T-helper 2 cell treated with Interferon-gamma antibody and Interleukin-4, amounts not matched to agents 5 μg/mL and 100 μg/mL, for 36 hours (primary cell): Measurements from ENCODE around the gene SYN1.

Experiments used
- DNase-seq: peaks from one replicate; pipeline ENCODE4 v3.0.0; 2021; ENCODE audit warnings: low spot score
- H3K27ac Mint-ChIP-seq: one replicate; pipeline ENCODE4 v1.8.0; 2021; ENCODE audit warnings: mild to moderate bottlenecking, mixed read lengths
- H3K27me3 Mint-ChIP-seq: one replicate; pipeline ENCODE4 v1.8.0; 2021; ENCODE audit warnings: low read depth, mixed read lengths
- H3K36me3 Mint-ChIP-seq: one replicate; pipeline ENCODE4 v1.8.0; 2021; ENCODE audit warnings: low read depth, mixed read lengths
- H3K4me1 Mint-ChIP-seq: one replicate; pipeline ENCODE4 v1.8.0; 2021; ENCODE audit warnings: low read depth, mixed read lengths
- H3K4me3 Mint-ChIP-seq: one replicate; pipeline ENCODE4 v1.8.0; 2022; ENCODE audit warnings: mild to moderate bottlenecking, moderate library complexity, mixed read lengths
- H3K9me3 Mint-ChIP-seq: one replicate; pipeline ENCODE4 v1.8.0; 2021; ENCODE audit warnings: mixed read lengths

SYN1 gene

GRCh38 chrX:47568656-47569295 is 50.9 kb downstream of the SYN1 start:
- DNase-seq: no peak
- Mint-ChIP-seq H3K9me3 (no peaks in the 10 kb centered on the region), H3K27ac (no peak overlapping the region), H3K36me3 (peaks cover 49% of the 10 kb centered on the region), H3K4me1 (peaks cover 9% of the 10 kb centered on the region), H3K4me3 (no peak overlapping the region), H3K27me3 (no peaks in the 10 kb centered on the region)

- Mint-ChIP-seq H3K27ac (no peak overlapping the region), H3K36me3 (peaks cover 54% of the 10 kb centered on the region), H3K4me1 (peaks cover 12% of the 10 kb centered on the region), H3K9me3 (no peaks in the 10 kb centered on the region), H3K27me3 (no peaks in the 10 kb centered on the region), H3K4me3 (no peak overlapping the region)
- no peak for DNase-seq
Measured at GRCh38 chrX:47566841-47567240, 52.8 kb downstream of the SYN1 start.

GRCh38 chrX:47564438-47565085 is 55.1 kb downstream of the SYN1 start:
- no peaks in the 10 kb centered on the region for H3K9me3 Mint-ChIP-seq
- H3K4me1 Mint-ChIP-seq: peaks cover 23% of the 10 kb centered on the region
- H3K27me3 Mint-ChIP-seq: no peaks in the 10 kb centered on the region
- peaks cover 37% of the 10 kb centered on the region for H3K36me3 Mint-ChIP-seq
- DNase-seq: no peak
- peak overlapping the region; percentile 30 for H3K4me3 Mint-ChIP-seq
- H3K27ac Mint-ChIP-seq: peak overlapping the region; percentile 79

GRCh38 chrX:47563801-47564315 is 55.8 kb downstream of the SYN1 start:
- Mint-ChIP-seq H3K9me3 (no peaks in the 10 kb centered on the region), H3K4me1 (peaks cover 23% of the 10 kb centered on the region), H3K36me3 (peaks cover 30% of the 10 kb centered on the region), H3K27me3 (no peaks in the 10 kb centered on the region), H3K4me3 (peak overlapping the region; percentile 61), H3K27ac (peak overlapping the region; percentile 79)
- DNase-seq: no peak

- H3K36me3 Mint-ChIP-seq: peaks cover 24% of the 10 kb centered on the region
- H3K4me1 Mint-ChIP-seq: peaks cover 23% of the 10 kb centered on the region
- H3K9me3 Mint-ChIP-seq: no peaks in the 10 kb centered on the region
- peak overlapping the region; percentile 81 for H3K27ac Mint-ChIP-seq
- peak overlapping the region; percentile 79 for H3K4me3 Mint-ChIP-seq
- no peak for DNase-seq
- no peaks in the 10 kb centered on the region for H3K27me3 Mint-ChIP-seq
Measured at GRCh38 chrX:47562615-47563243, 56.9 kb downstream of the SYN1 start.

GRCh38 chrX:47561659-47562151 is 58.0 kb downstream of the SYN1 start:
- Mint-ChIP-seq H3K27ac (peak overlapping the region; percentile 99), H3K27me3 (no peaks in the 10 kb centered on the region), H3K4me1 (peaks cover 25% of the 10 kb centered on the region), H3K4me3 (peak overlapping the region; percentile 96), H3K36me3 (peaks cover 21% of the 10 kb centered on the region), H3K9me3 (no peaks in the 10 kb centered on the region)
- DNase-seq: no peak

GRCh38 chrX:47560934-47561658 is 58.6 kb downstream of the SYN1 start, which contains the start of gene ARAF:
Gene ARAF (plus strand): TSS chrX:47561205. CDS start chrX:47562968, 1,763 bp downstream.
- Mint-ChIP-seq H3K9me3 (no peaks in the 10 kb centered on the region), H3K27me3 (no peaks in the 10 kb centered on the region), H3K36me3 (peaks cover 19% of the 10 kb centered on the region), H3K4me1 (peaks cover 30% of the 10 kb centered on the region), H3K4me3 (peak within 1 kb of the TSS; percentile 96), H3K27ac (peak within 1 kb of the TSS; percentile 99)
- DNase-seq: peak; percentile 94

- peaks cover 19% of the 10 kb centered on the region for H3K36me3 Mint-ChIP-seq
- DNase-seq: no peak
- peak overlapping the region; percentile 96 for H3K4me3 Mint-ChIP-seq
- peak overlapping the region; percentile 99 for H3K27ac Mint-ChIP-seq
- no peaks in the 10 kb centered on the region for H3K27me3 Mint-ChIP-seq
- H3K9me3 Mint-ChIP-seq: no peaks in the 10 kb centered on the region
- peaks cover 32% of the 10 kb centered on the region for H3K4me1 Mint-ChIP-seq
Measured at GRCh38 chrX:47560179-47560933, 59.3 kb downstream of the SYN1 start.

GRCh38 chrX:47558436-47558835 is 61.2 kb downstream of the SYN1 start:
- Mint-ChIP-seq H3K9me3 (no peaks in the 10 kb centered on the region), H3K27ac (no peak overlapping the region), H3K27me3 (no peaks in the 10 kb centered on the region), H3K4me1 (peaks cover 24% of the 10 kb centered on the region), H3K4me3 (no peak overlapping the region), H3K36me3 (peaks cover 7% of the 10 kb centered on the region)
- no peak for DNase-seq

GRCh38 chrX:47556045-47556623 is 63.5 kb downstream of the SYN1 start:
- Mint-ChIP-seq H3K4me1 (peaks cover 20% of the 10 kb centered on the region), H3K36me3 (no peaks in the 10 kb centered on the region), H3K27ac (peak overlapping the region; percentile 96), H3K27me3 (no peaks in the 10 kb centered on the region), H3K9me3 (no peaks in the 10 kb centered on the region), H3K4me3 (peak overlapping the region; percentile 94)
- DNase-seq: peak; percentile 83

- Mint-ChIP-seq H3K36me3 (no peaks in the 10 kb centered on the region), H3K4me1 (no peaks in the 10 kb centered on the region), H3K27ac (no peak overlapping the region), H3K27me3 (peaks cover 2% of the 10 kb centered on the region), H3K4me3 (no peak overlapping the region), H3K9me3 (no peaks in the 10 kb centered on the region)
- no peak for DNase-seq
Measured at GRCh38 chrX:47543496-47543895, 76.2 kb downstream of the SYN1 start.

GRCh38 chrX:47540754-47541538 is 78.7 kb downstream of the SYN1 start:
- Mint-ChIP-seq H3K27me3 (peaks cover 2% of the 10 kb centered on the region), H3K4me1 (no peaks in the 10 kb centered on the region), H3K27ac (no peak overlapping the region), H3K36me3 (no peaks in the 10 kb centered on the region), H3K9me3 (no peaks in the 10 kb centered on the region), H3K4me3 (no peak overlapping the region)
- DNase-seq: no peak
